Loucy (cell line): ENCODE results near the gene PTPA.
"Not testable (repeated sequence)": the region's sequence is repeated elsewhere in the genome, so short reads cannot be mapped to it uniquely, and the experiment has no call there.

Source experiments
- H2AFZ ChIP-seq: fragments of 200-600 bp; sonication (generic); 2 replicates; pipeline ENCODE4 v1.6.0; 2016; ENCODE audit warnings: antibody characterized with exemption, mild to moderate bottlenecking, low read length, moderate library complexity
- H3F3A ChIP-seq: fragments of 200-600 bp; 2 replicates; pipeline ENCODE4 v1.6.0; 2016; ENCODE audit warnings: antibody characterized with exemption, low read depth, mild to moderate bottlenecking
- H3K27me3 ChIP-seq: fragments of 200-600 bp; sonication (generic); 2 replicates; pipeline ENCODE4 v1.6.1; 2014; ENCODE audit warnings: low read length, mild to moderate bottlenecking; ENCODE audit not compliant: insufficient read depth, poor library complexity, severe bottlenecking
- H3K36me3 ChIP-seq: fragments of 200-600 bp; sonication (generic); 2 replicates; pipeline ENCODE4 v1.6.1; 2016; ENCODE audit warnings: low read length; ENCODE audit not compliant: insufficient read depth
- H3K4me1 ChIP-seq: fragments of 200-600 bp; sonication (generic); 2 replicates; pipeline ENCODE4 v1.5.1; 2014; ENCODE audit warnings: low read length, mild to moderate bottlenecking; ENCODE audit not compliant: insufficient read depth, poor library complexity, severe bottlenecking
- H3K4me2 ChIP-seq: fragments of 200-600 bp; sonication (generic); 2 replicates; pipeline ENCODE4 v1.6.0; 2014; ENCODE audit warnings: antibody characterized with exemption, low read length, low read depth, mild to moderate bottlenecking; ENCODE audit not compliant: poor library complexity, severe bottlenecking
- H3K4me3 ChIP-seq: fragments of 200-600 bp; sonication (generic); 2 replicates; pipeline ENCODE4 v1.5.1; 2014; ENCODE audit warnings: low read length, mild to moderate bottlenecking, mixed read lengths; ENCODE audit not compliant: poor library complexity, severe bottlenecking
- H3K79me2 ChIP-seq: fragments of 200-600 bp; sonication (generic); 2 replicates; pipeline ENCODE4 v1.6.1; 2014; ENCODE audit warnings: low read length; ENCODE audit not compliant: insufficient read depth
- H3K9ac ChIP-seq: fragments of 200-600 bp; sonication (generic); 2 replicates; pipeline ENCODE4 v1.6.0; 2014; ENCODE audit warnings: mild to moderate bottlenecking, low read depth, low read length, moderate library complexity; ENCODE audit not compliant: poor library complexity, severe bottlenecking
- H3K9me2 ChIP-seq: fragments of 200-600 bp; sonication (generic); replicated peaks from 2 replicates; pipeline ENCODE4 v1.6.1; 2016; ENCODE audit warnings: low read depth, low read length, mixed read lengths
- H3K9me3 ChIP-seq: fragments of 200-600 bp; sonication (generic); 2 replicates; pipeline ENCODE4 v1.6.1; 2014; ENCODE audit warnings: mild to moderate bottlenecking, antibody characterized with exemption, low read length, low read depth; ENCODE audit not compliant: insufficient read depth
- H4K20me1 ChIP-seq: fragments of 200-600 bp; sonication (generic); 2 replicates; pipeline ENCODE4 v1.6.0; 2014; ENCODE audit warnings: antibody characterized with exemption, low read length, mild to moderate bottlenecking; ENCODE audit not compliant: insufficient read depth, poor library complexity, severe bottlenecking
- CTCF ChIP-seq: fragments of 200-600 bp; sonication (generic); conservative IDR thresholded peaks from 2 replicates; pipeline ENCODE4 v1.5.1; 2014; ENCODE audit warnings: mild to moderate bottlenecking, antibody characterized with exemption, low read length
- EZH2phosphoT487 ChIP-seq: fragments of 200-600 bp; IDR thresholded peaks from 2 replicates; pipeline ENCODE4 v1.6.1; 2018; ENCODE audit warnings: antibody characterized with exemption, mild to moderate bottlenecking, moderate library complexity, borderline replicate concordance

Gene PTPA

GRCh38 chr9:129187042-129187441, 75.8 kb downstream of the PTPA start:
- Histone ChIP-seq H3K4me1 (no peaks in the 10 kb centered on the region), H3K27me3 (no peaks in the 10 kb centered on the region), H4K20me1 (no peaks in the 10 kb centered on the region), H3K36me3 (no peaks in the 10 kb centered on the region), H3K9me3 (no peaks in the 10 kb centered on the region), H3K4me2 (no peak overlapping the region), H3F3A (no peaks in the 10 kb centered on the region), H2AFZ (no peak overlapping the region), H3K9me2 (no peaks in the 10 kb centered on the region), H3K9ac (no peak overlapping the region), H3K79me2 (no peaks in the 10 kb centered on the region), H3K4me3 (no peak overlapping the region)
- TF ChIP-seq CTCF (no peak), EZH2phosphoT487 (no peak)

DNA sequence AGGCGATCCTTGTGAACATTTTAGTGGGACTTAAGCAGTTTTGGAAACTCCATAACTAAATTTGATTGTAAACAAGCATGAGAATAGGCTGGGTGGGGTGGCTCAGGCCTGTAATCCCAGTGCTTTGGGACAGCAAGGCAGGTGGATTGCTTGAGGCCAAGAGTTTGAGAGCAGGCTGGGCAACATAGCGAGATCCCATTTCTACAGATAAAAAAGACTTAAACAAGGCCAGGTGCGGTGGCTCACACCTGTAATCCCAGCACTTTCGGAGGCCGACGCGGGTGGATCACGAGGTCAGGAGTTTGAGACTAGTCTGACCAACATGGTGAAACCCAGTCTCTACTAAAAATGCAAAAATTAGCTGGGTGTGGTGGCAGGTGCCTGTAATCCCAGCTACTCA, 78.8 kb downstream of the PTPA start:
- not testable (repeated sequence) for H3K9me3 ChIP-seq, H3K79me2 ChIP-seq

DNA sequence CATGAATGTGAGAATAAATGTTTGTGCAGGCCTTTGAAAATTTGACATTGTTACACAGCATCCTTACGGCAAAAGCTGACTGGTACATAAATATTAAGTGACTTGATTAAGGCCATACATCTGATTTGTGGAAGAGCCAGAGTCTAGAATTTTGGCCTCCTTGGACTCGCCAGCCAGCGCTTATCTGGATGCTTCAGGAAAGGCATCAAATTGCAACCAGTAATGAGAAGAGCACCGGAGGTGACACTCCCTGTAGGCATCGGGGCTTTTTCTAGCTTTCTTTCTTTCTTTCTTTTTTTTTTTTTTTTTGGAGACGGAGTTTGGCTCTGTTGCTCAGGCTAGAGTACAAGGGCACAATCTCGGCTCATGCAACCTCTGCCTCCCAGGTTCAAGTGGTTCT, 80.0 kb downstream of the PTPA start:
- Histone ChIP-seq H3K9me3 (no peaks in the 10 kb centered on the region), H3F3A (no peaks in the 10 kb centered on the region), H3K79me2 (no peaks in the 10 kb centered on the region), H3K9me2 (no peaks in the 10 kb centered on the region), H3K4me3 (no peak overlapping the region), H3K27me3 (no peaks in the 10 kb centered on the region), H4K20me1 (no peaks in the 10 kb centered on the region), H3K36me3 (no peaks in the 10 kb centered on the region), H3K4me2 (no peak overlapping the region), H3K4me1 (no peaks in the 10 kb centered on the region), H2AFZ (no peak overlapping the region), H3K9ac (no peak overlapping the region)
- TF ChIP-seq CTCF, result no peak
- no peak for TF ChIP-seq EZH2phosphoT487

More for the DNA sequence above, 78.8 kb downstream of the PTPA start:
- not testable (repeated sequence) for H3K4me1 ChIP-seq, H2AFZ ChIP-seq, H3K9ac ChIP-seq, H3F3A ChIP-seq, H3K27me3 ChIP-seq, H3K36me3 ChIP-seq, H4K20me1 ChIP-seq, H3K4me2 ChIP-seq, H3K9me2 ChIP-seq, H3K4me3 ChIP-seq

DNA sequence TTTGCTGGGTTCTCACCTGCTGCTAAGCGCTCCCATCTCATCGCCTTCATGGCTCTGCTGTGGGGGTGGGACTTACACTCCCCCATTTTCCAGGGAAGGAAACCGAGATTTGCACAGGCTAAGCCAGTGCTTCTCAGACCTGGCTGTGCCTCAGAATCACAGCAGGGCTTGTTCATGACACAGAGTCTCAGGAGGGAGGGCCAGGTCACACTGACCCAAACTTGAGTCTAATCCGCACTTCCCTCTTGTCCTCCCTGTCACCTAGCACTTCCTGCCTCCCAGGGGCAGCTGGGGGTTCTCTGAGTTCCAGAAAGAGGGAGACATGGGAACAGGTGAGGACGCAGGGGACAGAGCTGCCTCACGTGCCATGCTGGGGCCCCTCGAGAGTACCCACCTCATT, 82.4 kb downstream of the PTPA start:
- no peaks in the 10 kb centered on the region for H3K4me1 ChIP-seq
- no peaks in the 10 kb centered on the region for H3K9me2 ChIP-seq
- no peaks in the 10 kb centered on the region for H3K27me3 ChIP-seq
- no peak overlapping the region for H2AFZ ChIP-seq
- no peak overlapping the region for H3K4me3 ChIP-seq
- no peak overlapping the region for H3K9ac ChIP-seq
- no peaks in the 10 kb centered on the region for H3K9me3 ChIP-seq
- H3K4me2 ChIP-seq, result no peak overlapping the region
- H3F3A ChIP-seq, result no peaks in the 10 kb centered on the region
- no peaks in the 10 kb centered on the region for H4K20me1 ChIP-seq
- TF ChIP-seq EZH2phosphoT487 (no peak), CTCF (no peak)
- no peaks in the 10 kb centered on the region for H3K36me3 ChIP-seq
- H3K79me2 ChIP-seq, result no peaks in the 10 kb centered on the region
